ENCODE measurements around the gene PCDHGA1.

GRCh38 chr5:141366016-141366896 is 35.9 kb downstream of the PCDHGA1 start:
- TF ChIP-seq BHLHE40 (IDR thresholded peaks at IDR 0.05; ENCODE audit: borderline replicate concordance) (no peak), FOXA1 (IDR thresholded peaks at IDR 0.05) (no peak), ZNF384 (IDR thresholded peaks at IDR 0.05) (no peak), PKNOX1 (IDR thresholded peaks at IDR 0.05) (no peak), HDGF (IDR thresholded peaks at IDR 0.05; ENCODE audit: borderline replicate concordance) (no peak), ELF4 (IDR thresholded peaks at IDR 0.05) (no peak)

Data from HEK293T (cell line).